NT2/D1 (cell line): ENCODE measurements around the gene GMDS.

Source experiments
- SUZ12 ChIP-seq: IDR thresholded peaks from 2 replicates; pipeline ENCODE4 v1.6.1; 2011; ENCODE audit not compliant: insufficient read length, insufficient read depth; ENCODE audit errors: extremely low read depth
- YY1 ChIP-seq: IDR thresholded peaks from 2 replicates; pipeline ENCODE4 v1.6.1; 2011; ENCODE audit not compliant: insufficient read length, insufficient read depth
- ZNF274 ChIP-seq: IDR thresholded peaks from 2 replicates; pipeline ENCODE4 v1.6.1; 2011; ENCODE audit warnings: mild to moderate bottlenecking, low read depth, low read length

DNA sequence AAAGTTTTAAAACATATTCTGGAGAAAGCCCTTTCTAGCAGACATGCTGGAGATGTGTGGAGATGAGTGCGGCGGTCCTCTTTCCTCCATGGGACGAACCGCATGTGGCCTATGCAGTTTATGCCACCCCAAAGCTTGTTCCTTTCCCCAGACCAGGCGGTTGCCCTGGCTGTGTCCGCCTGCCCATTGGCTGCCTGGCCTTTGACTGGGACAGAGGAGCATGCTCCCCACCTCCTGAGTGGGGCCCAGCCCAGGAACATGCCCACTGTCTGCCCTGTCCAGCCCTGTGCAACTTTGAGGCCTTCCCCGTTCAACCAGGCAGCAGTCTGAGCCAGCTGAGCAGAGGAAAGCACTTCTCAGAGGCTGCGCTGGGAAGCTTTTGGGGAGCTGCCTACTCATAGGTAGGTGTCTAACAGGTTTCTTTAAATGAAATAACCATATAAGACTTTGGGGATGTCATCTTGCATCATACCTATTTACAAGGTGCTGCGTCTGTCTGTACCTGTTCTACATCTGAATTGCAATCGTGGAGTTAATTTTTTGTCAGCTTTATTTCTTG is 615.1 kb downstream of the GMDS start:
- TF ChIP-seq SUZ12 = no peak
- TF ChIP-seq YY1 = no peak
- TF ChIP-seq ZNF274 = no peak
